ENCODE data around the gene LAMB4.
A peak's percentile ranks its signal among the peaks of the same experiment; 100 is the strongest.

The LAMB4 gene

GRCh38 chr7:108127461-108127860, 2.7 kb downstream of the LAMB4 start:
- no peak for TF ChIP-seq CTCF (conservative IDR thresholded peaks at IDR 0.05; ENCODE audit: low read depth, low read length)
- no peak for DNase-seq (ENCODE audit: low read depth)
- no peak overlapping the region for H3K4me3 ChIP-seq (ENCODE audit: low read depth, low read length)

- H3K4me3 ChIP-seq (ENCODE audit: low read depth, low read length): no peak overlapping the region
- no peak for TF ChIP-seq CTCF (conservative IDR thresholded peaks at IDR 0.05; ENCODE audit: low read depth, low read length)
- DNase-seq (ENCODE audit: low read depth): no peak
Measured at GRCh38 chr7:108124820-108125219, 5.3 kb downstream of the LAMB4 start.

- H3K4me3 ChIP-seq (ENCODE audit: low read depth, low read length): no peak overlapping the region
- no peak for DNase-seq (ENCODE audit: low read depth)
- TF ChIP-seq CTCF (conservative IDR thresholded peaks at IDR 0.05; ENCODE audit: low read depth, low read length): no peak
Measured at GRCh38 chr7:108122181-108122580, 8.0 kb downstream of the LAMB4 start.

GRCh38 chr7:108120933-108121332, 9.2 kb downstream of the LAMB4 start:
- peak; percentile 30 for DNase-seq (ENCODE audit: low read depth)
- no peak for TF ChIP-seq CTCF (conservative IDR thresholded peaks at IDR 0.05; ENCODE audit: low read depth, low read length)
- H3K4me3 ChIP-seq (ENCODE audit: low read depth, low read length): no peak overlapping the region

- no peak for DNase-seq (ENCODE audit: low read depth)
- no peak overlapping the region for H3K4me3 ChIP-seq (ENCODE audit: low read depth, low read length)
- TF ChIP-seq CTCF (conservative IDR thresholded peaks at IDR 0.05; ENCODE audit: low read depth, low read length): no peak
Measured at GRCh38 chr7:108120196-108120595, 10.0 kb downstream of the LAMB4 start.

GRCh38 chr7:108118959-108119358, 11.2 kb downstream of the LAMB4 start:
- DNase-seq (ENCODE audit: low read depth): no peak
- H3K4me3 ChIP-seq (ENCODE audit: low read depth, low read length): no peak overlapping the region
- TF ChIP-seq CTCF (conservative IDR thresholded peaks at IDR 0.05; ENCODE audit: low read depth, low read length): peak; percentile 23

GRCh38 chr7:108114117-108114841, 15.9 kb downstream of the LAMB4 start:
- peak; percentile 41 for DNase-seq (ENCODE audit: low read depth)
- no peak overlapping the region for H3K4me3 ChIP-seq (ENCODE audit: low read depth, low read length)
- TF ChIP-seq CTCF (conservative IDR thresholded peaks at IDR 0.05; ENCODE audit: low read depth, low read length): peak; percentile 78

Data from choroid plexus epithelial cell (primary cell).